Transverse colon (tissue), 4 donors: Measurements from ENCODE around the gene CALY.

Experiments used
- CTCF ChIP-seq, 5 experiments: fragments of 200-600 bp in 3 of 5; fragments of 450-650 bp in 2 of 5; sonication (generic) in 3 of 5; IDR thresholded peaks; 1 replicate in 2 of 5; 2 replicates in 3 of 5; pipeline ENCODE4 v1.5.1; 2016 to 2017; ENCODE audit warnings: antibody characterized with exemption in 5 of 5, inconsistent platforms in 3 of 5, mild to moderate bottlenecking in 2 of 5, moderate library complexity in 1 of 5
- POLR2A ChIP-seq: fragments of 450-650 bp; IDR thresholded peaks from one replicate; pipeline ENCODE4 v1.6.1; 2016; ENCODE audit warnings: antibody characterized with exemption, mild to moderate bottlenecking, moderate library complexity
- POLR2AphosphoS5 ChIP-seq, 3 donors: sonication (generic); formaldehyde crosslinking; IDR thresholded peaks; one replicate each; pipeline ENCODE4 v1.6.1; 2016; ENCODE audit warnings: antibody characterized with exemption in 3 of 3

- TF ChIP-seq CTCF (IDR thresholded peaks at IDR 0.05) = no peak
- no peak for TF ChIP-seq POLR2A
- no peak for TF ChIP-seq POLR2AphosphoS5 (IDR thresholded peaks at IDR 0.05)
Measured at GRCh38 chr10:133362846-133363245, 26.1 kb upstream of the CALY start.
